ENCODE measurements around the gene PPARA. TPM values are rescaled to one million over a fixed set of nuclear protein-coding genes. Genes with fewer than 3 reads are reported as not detected.

The PPARA gene
- total RNA-seq, 3 donors from 2014 or later (not counting 1 experiment from before 2014, with no cell fraction given), result 20.1 to 27.8 (median 27.0) TPM

DNA sequence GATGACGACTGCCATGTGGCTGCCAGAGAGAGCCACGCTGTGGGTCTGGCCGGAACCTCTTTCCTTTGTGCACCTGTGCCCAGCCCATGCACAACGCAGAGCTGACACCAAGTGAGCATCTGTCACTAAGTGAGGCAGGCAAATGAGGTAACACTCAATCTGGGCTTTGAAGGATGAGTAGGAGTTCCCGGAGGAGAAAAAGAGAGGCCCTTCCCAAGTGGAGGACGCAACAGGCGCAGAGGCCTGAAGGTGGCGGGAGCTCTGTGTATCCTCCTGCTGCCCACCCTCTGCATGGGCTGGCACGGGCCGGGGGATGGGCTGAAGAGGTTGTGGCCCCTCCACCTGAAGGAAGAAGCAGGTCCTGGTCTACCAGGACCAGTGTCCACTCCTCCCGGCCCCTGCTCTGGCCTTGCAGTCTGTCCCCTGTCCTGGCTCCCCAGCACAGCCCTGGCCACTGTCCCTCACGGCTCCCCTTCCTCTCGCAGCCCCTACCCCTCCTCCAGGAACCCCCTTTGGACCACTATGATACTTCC lies 23.4 kb upstream of the PPARA start:
- no peak for DNase-seq
- no peak overlapping the region for H3K27ac Mint-ChIP-seq
- peaks cover 0 to 5% of the 10 kb centered on the region in 2 donors for H3K4me1 Mint-ChIP-seq
- no peaks in the 10 kb centered on the region for H3K27me3 ChIP-seq (ENCODE audit: control insufficient read depth, insufficient read depth, low read length)
- no peak overlapping the region for H3K27ac ChIP-seq (ENCODE audit: low read length)
- H3K27me3 Mint-ChIP-seq (ENCODE audit: low read depth in 2 of 2), result no peaks in the 10 kb centered on the region
- H3K4me3 ChIP-seq (ENCODE audit: low read length), result no peak overlapping the region
- TF ChIP-seq, protein P1, sequence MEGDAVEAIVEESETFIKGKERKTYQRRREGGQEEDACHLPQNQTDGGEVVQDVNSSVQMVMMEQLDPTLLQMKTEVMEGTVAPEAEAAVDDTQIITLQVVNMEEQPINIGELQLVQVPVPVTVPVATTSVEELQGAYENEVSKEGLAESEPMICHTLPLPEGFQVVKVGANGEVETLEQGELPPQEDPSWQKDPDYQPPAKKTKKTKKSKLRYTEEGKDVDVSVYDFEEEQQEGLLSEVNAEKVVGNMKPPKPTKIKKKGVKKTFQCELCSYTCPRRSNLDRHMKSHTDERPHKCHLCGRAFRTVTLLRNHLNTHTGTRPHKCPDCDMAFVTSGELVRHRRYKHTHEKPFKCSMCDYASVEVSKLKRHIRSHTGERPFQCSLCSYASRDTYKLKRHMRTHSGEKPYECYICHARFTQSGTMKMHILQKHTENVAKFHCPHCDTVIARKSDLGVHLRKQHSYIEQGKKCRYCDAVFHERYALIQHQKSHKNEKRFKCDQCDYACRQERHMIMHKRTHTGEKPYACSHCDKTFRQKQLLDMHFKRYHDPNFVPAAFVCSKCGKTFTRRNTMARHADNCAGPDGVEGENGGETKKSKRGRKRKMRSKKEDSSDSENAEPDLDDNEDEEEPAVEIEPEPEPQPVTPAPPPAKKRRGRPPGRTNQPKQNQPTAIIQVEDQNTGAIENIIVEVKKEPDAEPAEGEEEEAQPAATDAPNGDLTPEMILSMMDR (IDR thresholded peaks at IDR 0.05), result no peak
- intact Hi-C loops (cut with micrococcal nuclease), result no loop called here
- H3K9me3 ChIP-seq (ENCODE audit: control insufficient read depth, insufficient read depth, low read length), result no peaks in the 10 kb centered on the region
- no peaks in the 10 kb centered on the region for H3K9me3 Mint-ChIP-seq
- H3K4me1 ChIP-seq (ENCODE audit: control insufficient read depth, insufficient read depth, low read length), result peaks cover 29% of the 10 kb centered on the region
- no peak for ATAC-seq
- 91% methylated on average over 13 of the region's 13 CpGs for WGBS (ENCODE audit: insufficient coverage)
- no peak overlapping the region for H3K4me3 Mint-ChIP-seq
- no peaks in the 10 kb centered on the region for H3K36me3 ChIP-seq (ENCODE audit: control insufficient read depth, insufficient read depth, low read length)
- no peaks in the 10 kb centered on the region for H3K36me3 Mint-ChIP-seq

DNA sequence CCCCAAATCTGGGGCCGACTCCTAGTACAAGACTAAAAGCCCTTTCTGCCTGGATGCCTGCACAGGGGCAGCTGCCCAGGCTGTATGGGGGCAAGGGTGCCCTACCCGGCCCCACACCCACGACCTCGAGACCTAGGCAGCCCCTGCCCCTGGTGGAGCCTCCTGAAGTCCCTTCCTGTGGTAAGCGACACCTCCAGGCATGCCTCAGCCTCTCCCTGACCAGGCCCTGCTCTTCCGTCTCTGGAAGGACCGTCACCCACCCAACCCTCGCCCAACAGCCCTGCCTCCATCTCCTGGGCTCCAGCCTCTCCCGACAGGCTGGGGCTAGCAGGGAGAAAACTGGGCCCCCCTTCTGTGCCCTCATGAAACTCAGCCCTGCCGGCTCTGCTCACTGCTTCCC lies 22.8 kb upstream of the PPARA start:
- intact Hi-C loops (cut with micrococcal nuclease), result no loop called here
- TF ChIP-seq, protein P1 (IDR thresholded peaks at IDR 0.05), result no peak
- Mint-ChIP-seq H3K9me3 (no peaks in the 10 kb centered on the region), H3K27ac (no peak overlapping the region), H3K4me3 (no peak overlapping the region), H3K36me3 (no peaks in the 10 kb centered on the region), H3K4me1 (peaks cover 0 to 5% of the 10 kb centered on the region in 2 donors), H3K27me3 (ENCODE audit: low read depth in 2 of 2) (no peaks in the 10 kb centered on the region)
- Histone ChIP-seq H3K27me3 (ENCODE audit: control insufficient read depth, insufficient read depth, low read length) (no peaks in the 10 kb centered on the region), H3K27ac (ENCODE audit: low read length) (no peak overlapping the region), H3K4me3 (ENCODE audit: low read length) (no peak overlapping the region), H3K9me3 (ENCODE audit: control insufficient read depth, insufficient read depth, low read length) (no peaks in the 10 kb centered on the region), H3K4me1 (ENCODE audit: control insufficient read depth, insufficient read depth, low read length) (peaks cover 24% of the 10 kb centered on the region), H3K36me3 (ENCODE audit: control insufficient read depth, insufficient read depth, low read length) (no peaks in the 10 kb centered on the region)
- 86% methylated on average over 10 of the region's 10 CpGs for WGBS (ENCODE audit: insufficient coverage)
- DNase-seq (no peak), ATAC-seq (no peak)

DNA sequence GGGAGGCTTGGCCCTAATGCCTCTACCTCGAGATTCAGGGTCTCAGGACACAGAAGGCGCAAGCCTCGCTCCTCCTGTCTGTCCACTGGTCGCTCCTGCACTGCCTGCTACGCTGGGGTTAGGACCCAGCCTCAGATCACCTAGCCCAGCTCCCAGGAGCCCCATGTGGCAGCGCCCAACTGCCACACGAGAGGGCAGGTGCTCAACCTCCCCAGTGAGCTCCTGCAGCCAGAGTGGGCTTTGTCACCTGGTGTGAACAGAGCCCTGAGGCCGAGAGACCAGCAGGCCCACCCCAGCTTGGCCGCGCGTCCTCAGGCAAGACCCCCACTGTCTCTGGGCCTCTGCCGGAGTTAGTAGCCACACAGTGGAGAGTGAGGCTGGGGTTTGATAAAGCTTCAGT lies 21.7 kb upstream of the PPARA start:
- H3K27me3 Mint-ChIP-seq (ENCODE audit: low read depth in 2 of 2), result no peaks in the 10 kb centered on the region
- no peak for DNase-seq
- Histone ChIP-seq H3K4me3 (ENCODE audit: low read length) (no peak overlapping the region), H3K27ac (ENCODE audit: low read length) (no peak overlapping the region), H3K4me1 (ENCODE audit: control insufficient read depth, insufficient read depth, low read length) (peaks cover 17% of the 10 kb centered on the region), H3K27me3 (ENCODE audit: control insufficient read depth, insufficient read depth, low read length) (no peaks in the 10 kb centered on the region), H3K9me3 (ENCODE audit: control insufficient read depth, insufficient read depth, low read length) (no peaks in the 10 kb centered on the region), H3K36me3 (ENCODE audit: control insufficient read depth, insufficient read depth, low read length) (no peaks in the 10 kb centered on the region)
- no peaks in the 10 kb centered on the region for H3K9me3 Mint-ChIP-seq
- intact Hi-C loops (cut with micrococcal nuclease), result no loop called here
- peaks cover 0 to 5% of the 10 kb centered on the region in 2 donors for H3K4me1 Mint-ChIP-seq
- 93% methylated on average over 12 of the region's 12 CpGs for WGBS (ENCODE audit: insufficient coverage)
- no peak overlapping the region for H3K27ac Mint-ChIP-seq
- TF ChIP-seq, protein P1 (IDR thresholded peaks at IDR 0.05), result no peak
- no peak for ATAC-seq
- no peaks in the 10 kb centered on the region for H3K36me3 Mint-ChIP-seq
- H3K4me3 Mint-ChIP-seq, result no peak overlapping the region

Measured in natural killer cell (primary cell).